ENCODE measurements around the gene LARP6.

DNA sequence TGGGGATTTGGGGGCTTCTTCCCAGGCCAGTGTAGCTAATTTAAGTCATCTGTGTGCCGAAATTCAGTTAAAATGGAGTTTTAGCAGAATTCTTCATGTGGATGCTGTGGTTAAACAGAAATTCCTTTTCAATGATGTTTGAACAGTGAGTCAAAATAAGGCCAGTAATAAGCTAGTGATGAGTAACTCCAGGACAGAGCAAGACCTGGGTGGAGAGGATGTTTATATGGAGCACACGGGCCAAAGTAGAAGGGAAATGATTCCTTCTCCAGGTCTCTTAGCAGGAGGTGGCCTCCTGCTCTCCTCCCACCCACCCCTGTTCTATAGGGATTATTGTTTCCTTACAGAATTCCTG, 58.7 kb downstream of the LARP6 start:
- TF ChIP-seq EZH2 (IDR thresholded peaks at IDR 0.05; ENCODE audit: borderline replicate concordance, low read length): no peak
- TF ChIP-seq, protein P1, sequence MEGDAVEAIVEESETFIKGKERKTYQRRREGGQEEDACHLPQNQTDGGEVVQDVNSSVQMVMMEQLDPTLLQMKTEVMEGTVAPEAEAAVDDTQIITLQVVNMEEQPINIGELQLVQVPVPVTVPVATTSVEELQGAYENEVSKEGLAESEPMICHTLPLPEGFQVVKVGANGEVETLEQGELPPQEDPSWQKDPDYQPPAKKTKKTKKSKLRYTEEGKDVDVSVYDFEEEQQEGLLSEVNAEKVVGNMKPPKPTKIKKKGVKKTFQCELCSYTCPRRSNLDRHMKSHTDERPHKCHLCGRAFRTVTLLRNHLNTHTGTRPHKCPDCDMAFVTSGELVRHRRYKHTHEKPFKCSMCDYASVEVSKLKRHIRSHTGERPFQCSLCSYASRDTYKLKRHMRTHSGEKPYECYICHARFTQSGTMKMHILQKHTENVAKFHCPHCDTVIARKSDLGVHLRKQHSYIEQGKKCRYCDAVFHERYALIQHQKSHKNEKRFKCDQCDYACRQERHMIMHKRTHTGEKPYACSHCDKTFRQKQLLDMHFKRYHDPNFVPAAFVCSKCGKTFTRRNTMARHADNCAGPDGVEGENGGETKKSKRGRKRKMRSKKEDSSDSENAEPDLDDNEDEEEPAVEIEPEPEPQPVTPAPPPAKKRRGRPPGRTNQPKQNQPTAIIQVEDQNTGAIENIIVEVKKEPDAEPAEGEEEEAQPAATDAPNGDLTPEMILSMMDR (conservative IDR thresholded peaks at IDR 0.05 in 1 of 2, IDR thresholded peaks at IDR 0.05 in 1 of 2; ENCODE audit: extremely low read depth in 1 of 2, insufficient read depth in 1 of 2, low read depth in 1 of 2, low read length in 2 of 2): no peak

All from mammary epithelial cell (primary cell).